Measurements from ENCODE around the gene SHTN1. TPM values are rescaled to one million over a fixed set of nuclear protein-coding genes. Genes with fewer than 3 reads are reported as not detected.

The SHTN1 gene
- total and polyA plus RNA-seq, 2 of the 4 experiments (the other 2 are of a cell fraction) = 0.54 to 2.3 TPM

GRCh38 chr10:117002206-117002605, 2.8 kb downstream of the SHTN1 start:
- Histone ChIP-seq H3K27me3 (ENCODE audit: control insufficient read depth, insufficient read depth, low read length) (no peaks in the 10 kb centered on the region), H3K9me3 (ENCODE audit: control insufficient read depth, insufficient read depth, low read length) (no peaks in the 10 kb centered on the region), H3K79me1 (ENCODE audit: low read depth in 1 of 2, low read length in 2 of 2) (peaks cover 2 to 3% of the 10 kb centered on the region in 2 experiments; a peak in 1 of 4 replicates), H2BK5ac (ENCODE audit: low read depth, low read length, poor library complexity, severe bottlenecking) (no peak overlapping the region), H2AFZ (replicated peaks; ENCODE audit: low read length, poor library complexity) (no peak overlapping the region), H3K27ac (ENCODE audit: insufficient read depth, low read length) (no peak overlapping the region), H3K9ac (ENCODE audit: low read depth, low read length) (no peak overlapping the region), H4K20me1 (ENCODE audit: insufficient read depth, low read length) (no peaks in the 10 kb centered on the region), H3K4me1 (ENCODE audit: control insufficient read depth, insufficient read depth, low read length) (no peaks in the 10 kb centered on the region; the same call in 1 of the 2 replicates), H2AK5ac (ENCODE audit: low read depth, low read length) (no peak overlapping the region), H3K23ac (ENCODE audit: low read depth, low read length) (no peak overlapping the region), H3K4me3 (ENCODE audit: insufficient read depth, low read depth, low read length) (no peak overlapping the region), H3K9me1 (ENCODE audit: insufficient read depth, low read length) (no peaks in the 10 kb centered on the region), H4K8ac (ENCODE audit: low read depth in 2 of 2, low read length in 2 of 2) (no peak overlapping the region), H3K4me2 (ENCODE audit: low read depth, low read length) (no peak overlapping the region), H4K5ac (ENCODE audit: low read depth, low read length) (no peak overlapping the region), H3K14ac (replicated peaks; ENCODE audit: low read depth, low read length) (no peak overlapping the region), H2BK120ac (ENCODE audit: low read depth, low read length) (no peak overlapping the region), H2AK9ac (replicated peaks; ENCODE audit: low read depth, low read length, poor library complexity) (no peak overlapping the region), H2BK20ac (ENCODE audit: low read depth, low read length) (no peak overlapping the region), H2BK15ac (ENCODE audit: low read depth, low read length) (no peak overlapping the region), H3K56ac (ENCODE audit: extremely low read depth, insufficient read depth, low read length) (no peak overlapping the region), H3K18ac (ENCODE audit: low read depth, low read length) (no peak overlapping the region), H4K91ac (ENCODE audit: insufficient read depth, low read depth, low read length) (no peak overlapping the region), H3K4ac (ENCODE audit: low read depth, low read length) (no peak overlapping the region), H3K36me3 (ENCODE audit: control insufficient read depth, insufficient read depth, low read length) (no peaks in the 10 kb centered on the region)
- intact Hi-C loops (cut with micrococcal nuclease) = loop anchor here (5.0 to 10.0 kb wide), 2 partner anchors 155 to 163 kb away; partner anchors contain the start of gene ENO4
- POLR2A ChIA-PET (ENCODE audit: unreplicated experiment) = no interaction called here
- peak; percentile 93 for TF ChIP-seq MAFK (IDR thresholded peaks at IDR 0.05; ENCODE audit: low read depth, low read length)
- TF ChIP-seq BHLHE40 (IDR thresholded peaks at IDR 0.05; ENCODE audit: low read depth, low read length) = no peak
- TF ChIP-seq NFE2L2 (IDR thresholded peaks at IDR 0.05; ENCODE audit: low read depth, low read length) = no peak
- no peak for TF ChIP-seq POLR2A (IDR thresholded peaks at IDR 0.05; ENCODE audit: low read depth, low read length)
- dilution Hi-C loops (cut with HindIII; ENCODE audit: low sequenced_read_pairs, unreplicated experiment) = no loop called here
- DNase-seq (no peak), ATAC-seq (ENCODE audit: low read depth) (no peak)
- CTCF ChIA-PET = interaction anchor here (0.5 kb wide), 1 partner anchor 72 kb away, joined by 4 read pairs; no protein-coding TSS in a partner anchor
- BruUV-seq (replicated peaks) = no TSS peak
- in situ Hi-C loops (cut with MboI; ENCODE audit: low sequenced_read_pairs) = no loop called here
